ENCODE data around the gene ZNF532. TPM values are rescaled to one million over a fixed set of nuclear protein-coding genes. Genes with fewer than 3 reads are reported as not detected.
"Not testable (repeated sequence)": the region's sequence is repeated elsewhere in the genome, so short reads cannot be mapped to it uniquely, and the experiment has no call there.

ZNF532 gene
- total and polyA plus RNA-seq, 2 experiments from 2014 or later = 28.2 to 108 TPM

DNA sequence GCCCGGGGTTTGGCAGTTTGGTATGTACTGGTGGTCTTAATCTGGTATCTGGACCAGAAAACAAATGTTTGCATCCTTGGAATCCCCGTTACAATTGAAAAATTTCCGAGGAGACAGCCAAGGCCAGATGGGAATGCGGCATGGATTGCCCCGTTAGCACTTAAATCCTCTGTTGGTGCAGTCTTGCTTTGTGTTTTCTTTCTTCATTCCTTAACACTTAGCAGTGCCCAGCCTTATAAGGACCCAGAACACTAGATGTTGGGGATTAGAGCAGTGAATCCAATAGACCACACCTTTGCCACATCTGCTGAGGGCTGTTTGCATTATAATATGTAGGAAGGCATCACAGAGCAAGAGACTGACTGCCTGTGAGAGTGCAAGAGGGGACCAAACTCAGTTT lies 12.8 kb upstream of the ZNF532 start:
- no peaks in the 10 kb centered on the region for H3K36me3 ChIP-seq
- no peaks in the 10 kb centered on the region for H3K27me3 ChIP-seq
- no peaks in the 10 kb centered on the region for H3K9me3 ChIP-seq (ENCODE audit: low read depth)
- no peaks in the 10 kb centered on the region for H3K4me1 ChIP-seq (ENCODE audit: low read depth)
- no peak overlapping the region for H3K4me3 ChIP-seq
- TF ChIP-seq, protein P1, sequence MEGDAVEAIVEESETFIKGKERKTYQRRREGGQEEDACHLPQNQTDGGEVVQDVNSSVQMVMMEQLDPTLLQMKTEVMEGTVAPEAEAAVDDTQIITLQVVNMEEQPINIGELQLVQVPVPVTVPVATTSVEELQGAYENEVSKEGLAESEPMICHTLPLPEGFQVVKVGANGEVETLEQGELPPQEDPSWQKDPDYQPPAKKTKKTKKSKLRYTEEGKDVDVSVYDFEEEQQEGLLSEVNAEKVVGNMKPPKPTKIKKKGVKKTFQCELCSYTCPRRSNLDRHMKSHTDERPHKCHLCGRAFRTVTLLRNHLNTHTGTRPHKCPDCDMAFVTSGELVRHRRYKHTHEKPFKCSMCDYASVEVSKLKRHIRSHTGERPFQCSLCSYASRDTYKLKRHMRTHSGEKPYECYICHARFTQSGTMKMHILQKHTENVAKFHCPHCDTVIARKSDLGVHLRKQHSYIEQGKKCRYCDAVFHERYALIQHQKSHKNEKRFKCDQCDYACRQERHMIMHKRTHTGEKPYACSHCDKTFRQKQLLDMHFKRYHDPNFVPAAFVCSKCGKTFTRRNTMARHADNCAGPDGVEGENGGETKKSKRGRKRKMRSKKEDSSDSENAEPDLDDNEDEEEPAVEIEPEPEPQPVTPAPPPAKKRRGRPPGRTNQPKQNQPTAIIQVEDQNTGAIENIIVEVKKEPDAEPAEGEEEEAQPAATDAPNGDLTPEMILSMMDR (IDR thresholded peaks at IDR 0.05; ENCODE audit: low read depth, low read length) = no peak
- no peak for DNase-seq (ENCODE audit: low read depth in 1 of 2, low spot score in 1 of 2)
- H3K27ac ChIP-seq = no peak overlapping the region

DNA sequence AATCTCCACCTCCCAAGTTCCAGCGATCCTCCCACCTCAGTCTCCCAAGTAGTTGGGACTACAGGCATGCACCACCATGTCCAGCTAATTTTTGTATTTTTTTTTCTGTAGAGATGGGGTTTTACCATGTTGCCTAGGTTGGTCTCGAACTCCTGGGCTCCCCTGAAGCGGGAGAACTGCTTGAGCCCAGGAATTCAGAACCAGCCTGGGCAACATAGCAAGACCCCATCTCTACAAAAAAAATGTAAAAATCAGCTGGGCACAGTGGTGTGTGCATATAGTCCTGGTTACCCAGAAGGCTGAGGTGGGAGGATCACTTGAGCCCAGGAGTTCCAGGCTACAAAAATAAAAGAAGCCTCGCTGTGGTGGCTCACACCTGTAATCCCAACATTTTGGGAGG lies 12.0 kb upstream of the ZNF532 start:
- no peaks in the 10 kb centered on the region for H3K36me3 ChIP-seq
- TF ChIP-seq, protein P1 (IDR thresholded peaks at IDR 0.05; ENCODE audit: low read depth, low read length) = no peak
- no peak overlapping the region for H3K4me3 ChIP-seq
- DNase-seq (ENCODE audit: low read depth in 1 of 2, low spot score in 1 of 2) = no peak
- H3K9me3 ChIP-seq (ENCODE audit: low read depth) = no peaks in the 10 kb centered on the region
- H3K27ac ChIP-seq = no peak overlapping the region
- no peaks in the 10 kb centered on the region for H3K27me3 ChIP-seq
- H3K4me1 ChIP-seq (ENCODE audit: low read depth) = no peaks in the 10 kb centered on the region

DNA sequence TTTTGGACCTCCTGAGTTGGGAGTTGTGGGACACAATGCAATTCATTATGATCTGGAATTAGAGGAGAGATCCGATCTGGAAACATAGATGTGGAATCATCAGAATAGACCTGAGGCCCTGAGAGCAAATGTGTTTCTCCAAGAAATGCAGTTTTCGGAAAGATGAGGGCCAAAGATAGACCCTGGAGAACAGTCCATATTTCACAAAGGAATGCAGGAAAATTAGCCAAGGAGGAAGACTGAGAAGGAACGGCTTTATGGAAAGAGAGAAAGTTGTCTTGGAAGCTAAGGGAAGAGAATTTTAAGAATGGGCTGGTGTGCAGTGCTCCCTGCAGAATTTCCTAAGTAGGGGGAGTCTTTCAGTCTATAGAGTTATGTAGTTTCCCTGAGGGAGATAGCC lies 11.1 kb upstream of the ZNF532 start:
- Histone ChIP-seq H3K4me1 (ENCODE audit: low read depth) (no peaks in the 10 kb centered on the region), H3K4me3 (no peak overlapping the region), H3K27ac (no peak overlapping the region), H3K9me3 (ENCODE audit: low read depth) (no peaks in the 10 kb centered on the region), H3K27me3 (no peaks in the 10 kb centered on the region), H3K36me3 (no peaks in the 10 kb centered on the region)
- DNase-seq (ENCODE audit: low read depth in 1 of 2, low spot score in 1 of 2) = no peak
- TF ChIP-seq, protein P1 (IDR thresholded peaks at IDR 0.05; ENCODE audit: low read depth, low read length) = no peak

DNA sequence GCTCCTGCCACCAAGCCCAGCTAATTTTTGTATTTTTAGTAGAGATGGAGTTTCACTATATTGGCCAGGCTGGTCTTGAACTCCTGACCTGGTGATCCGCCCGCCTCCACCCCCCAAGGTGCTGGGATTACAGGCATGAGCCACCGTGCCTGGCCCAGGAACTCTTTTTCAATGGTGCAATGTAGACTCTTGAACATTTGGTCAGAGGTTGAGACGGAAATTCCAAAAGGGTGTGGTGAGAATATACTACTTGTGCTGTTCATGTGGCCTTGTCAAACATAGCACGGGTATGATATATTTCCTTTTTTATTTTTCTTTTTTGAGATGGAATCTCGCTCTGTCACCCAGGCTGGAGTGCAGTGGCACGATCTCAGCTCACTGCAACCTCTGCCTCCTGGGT lies 9.2 kb upstream of the ZNF532 start:
- H3K4me3 ChIP-seq; DNase-seq (ENCODE audit: low read depth in 1 of 2, low spot score in 1 of 2); H3K9me3 ChIP-seq (ENCODE audit: low read depth); H3K27ac ChIP-seq; H3K36me3 ChIP-seq; H3K27me3 ChIP-seq: not testable (repeated sequence)
- H3K4me1 ChIP-seq (ENCODE audit: low read depth) = peaks cover 11% of the 10 kb centered on the region

DNA sequence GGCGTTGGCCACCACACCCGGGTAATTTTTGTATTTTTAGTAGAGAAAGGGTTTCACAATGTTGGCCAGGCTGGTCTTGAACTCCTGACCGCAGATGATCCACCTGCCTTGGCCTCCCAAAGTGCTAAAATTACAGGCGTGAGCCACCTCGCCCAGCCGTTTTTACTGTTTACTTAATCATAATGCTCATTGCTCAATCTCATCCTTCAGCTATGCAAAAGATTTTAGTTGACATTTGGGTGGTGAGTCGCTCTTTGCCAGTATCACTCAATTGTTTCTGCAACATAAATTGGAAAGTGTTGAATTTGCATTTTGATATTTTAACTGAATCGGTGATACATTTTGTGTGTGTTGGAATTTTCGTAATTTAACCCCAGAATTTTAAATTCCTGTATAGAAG lies 7.8 kb upstream of the ZNF532 start:
- peaks cover 24% of the 10 kb centered on the region for H3K4me1 ChIP-seq (ENCODE audit: low read depth)
- TF ChIP-seq, protein P1 (IDR thresholded peaks at IDR 0.05; ENCODE audit: low read depth, low read length) = no peak
- no peaks in the 10 kb centered on the region for H3K36me3 ChIP-seq

DNA sequence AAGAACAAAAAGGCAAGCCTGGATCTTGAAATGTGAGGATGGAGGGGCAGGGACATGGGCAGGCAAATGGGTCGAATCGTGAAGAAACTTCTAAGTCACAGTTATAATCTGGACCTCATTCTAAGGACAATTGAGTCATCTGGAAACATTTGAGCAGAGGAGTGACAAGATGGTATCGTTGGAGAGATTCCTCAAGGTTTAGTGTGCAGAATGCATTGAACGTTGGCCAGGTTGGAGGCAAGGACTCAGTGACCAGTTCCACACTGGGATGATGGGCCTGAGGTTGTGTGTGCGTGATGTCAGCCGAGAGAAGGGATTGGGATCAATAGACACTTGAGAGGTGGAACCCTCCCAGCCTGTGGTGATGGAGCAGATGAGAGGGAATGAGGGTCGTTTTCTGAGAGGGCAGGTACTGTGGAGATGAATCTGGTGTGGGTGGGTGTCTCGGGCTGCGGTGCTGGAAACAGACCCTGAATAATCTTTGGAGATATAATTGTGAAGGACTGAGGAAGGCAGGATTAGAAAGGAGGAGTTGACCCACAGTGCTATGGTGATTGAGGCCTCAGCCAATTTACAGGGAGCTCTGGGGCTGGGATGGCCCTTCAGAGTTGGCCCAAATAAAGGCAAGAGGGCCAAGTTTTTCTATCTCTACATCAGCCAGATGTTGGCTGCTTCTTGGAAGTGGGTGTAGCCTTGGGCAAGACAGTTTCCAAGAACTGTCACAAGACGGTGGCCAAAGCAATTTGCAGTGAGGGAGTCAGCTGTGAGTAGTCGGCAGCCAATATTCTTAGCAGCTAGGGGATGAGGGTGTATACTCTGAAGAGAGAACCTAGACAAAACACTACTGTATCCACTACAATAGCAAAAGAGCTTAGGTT lies 5.8 kb upstream of the ZNF532 start:
- no peak overlapping the region for H3K4me3 ChIP-seq
- no peak overlapping the region for H3K27ac ChIP-seq
- H3K4me1 ChIP-seq (ENCODE audit: low read depth) = peaks cover 36% of the 10 kb centered on the region
- H3K27me3 ChIP-seq = no peaks in the 10 kb centered on the region
- H3K36me3 ChIP-seq = no peaks in the 10 kb centered on the region
- TF ChIP-seq, protein P1 (IDR thresholded peaks at IDR 0.05; ENCODE audit: low read depth, low read length) = no peak
- peak in 1 of 2 donors; percentile 50 for DNase-seq (ENCODE audit: low read depth in 1 of 2, low spot score in 1 of 2)
- H3K9me3 ChIP-seq (ENCODE audit: low read depth) = no peaks in the 10 kb centered on the region

More for the DNA sequence above, 7.8 kb upstream of the ZNF532 start:
- Histone ChIP-seq H3K27me3 (no peaks in the 10 kb centered on the region), H3K27ac (no peak overlapping the region), H3K9me3 (ENCODE audit: low read depth) (no peaks in the 10 kb centered on the region), H3K4me3 (no peak overlapping the region)
- no peak for DNase-seq (ENCODE audit: low read depth in 1 of 2, low spot score in 1 of 2)

Measured in cardiac muscle cell (in vitro differentiated cells and primary cell).